Measurements from ENCODE around the gene WWC2. TPM values are rescaled to one million over a fixed set of nuclear protein-coding genes. Genes with fewer than 3 reads are reported as not detected.

The WWC2 gene
- total RNA-seq, 1 experiment from 2014 or later: 39.1 TPM

- no peak overlapping the region for H3K27ac ChIP-seq (ENCODE audit: low read depth, low read length)
- no TSS peak for BruUV-seq (replicated peaks)
- H3K9ac ChIP-seq (ENCODE audit: low read length): no peak overlapping the region
- H3K9me3 ChIP-seq (ENCODE audit: control insufficient read depth in 1 of 2, insufficient read depth in 1 of 2, low read depth in 1 of 2, low read length in 2 of 2): no peaks in the 10 kb centered on the region
- no peak overlapping the region for H3K4me2 ChIP-seq (ENCODE audit: low read length)
- TF ChIP-seq, protein P1, sequence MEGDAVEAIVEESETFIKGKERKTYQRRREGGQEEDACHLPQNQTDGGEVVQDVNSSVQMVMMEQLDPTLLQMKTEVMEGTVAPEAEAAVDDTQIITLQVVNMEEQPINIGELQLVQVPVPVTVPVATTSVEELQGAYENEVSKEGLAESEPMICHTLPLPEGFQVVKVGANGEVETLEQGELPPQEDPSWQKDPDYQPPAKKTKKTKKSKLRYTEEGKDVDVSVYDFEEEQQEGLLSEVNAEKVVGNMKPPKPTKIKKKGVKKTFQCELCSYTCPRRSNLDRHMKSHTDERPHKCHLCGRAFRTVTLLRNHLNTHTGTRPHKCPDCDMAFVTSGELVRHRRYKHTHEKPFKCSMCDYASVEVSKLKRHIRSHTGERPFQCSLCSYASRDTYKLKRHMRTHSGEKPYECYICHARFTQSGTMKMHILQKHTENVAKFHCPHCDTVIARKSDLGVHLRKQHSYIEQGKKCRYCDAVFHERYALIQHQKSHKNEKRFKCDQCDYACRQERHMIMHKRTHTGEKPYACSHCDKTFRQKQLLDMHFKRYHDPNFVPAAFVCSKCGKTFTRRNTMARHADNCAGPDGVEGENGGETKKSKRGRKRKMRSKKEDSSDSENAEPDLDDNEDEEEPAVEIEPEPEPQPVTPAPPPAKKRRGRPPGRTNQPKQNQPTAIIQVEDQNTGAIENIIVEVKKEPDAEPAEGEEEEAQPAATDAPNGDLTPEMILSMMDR (IDR thresholded peaks at IDR 0.05 in 2 of 3, conservative IDR thresholded peaks at IDR 0.05 in 1 of 3; ENCODE audit: borderline replicate concordance in 1 of 3, insufficient read depth in 1 of 3, low read depth in 2 of 3, low read length in 2 of 3): no peak
- TF ChIP-seq POLR2A (IDR thresholded peaks at IDR 0.05; ENCODE audit: borderline replicate concordance, extremely low read depth, insufficient read depth, insufficient read length): no peak
- no peak for TF ChIP-seq EGR1 (IDR thresholded peaks at IDR 0.05; ENCODE audit: low read depth)
- no peak for TF ChIP-seq FOSL1 (IDR thresholded peaks at IDR 0.05; ENCODE audit: low read depth)
- TF ChIP-seq EZH2phosphoT487 (IDR thresholded peaks at IDR 0.05; ENCODE audit: borderline replicate concordance): no peak
- no peak for TF ChIP-seq RAD21 (IDR thresholded peaks at IDR 0.05; ENCODE audit: low read depth)
- TF ChIP-seq YY1 (IDR thresholded peaks at IDR 0.05; ENCODE audit: extremely low read depth, insufficient replicate concordance, low read depth, low read length): no peak
- TF ChIP-seq SIN3A (IDR thresholded peaks at IDR 0.05; ENCODE audit: low read depth): no peak
- no peak for TF ChIP-seq CEBPB (IDR thresholded peaks at IDR 0.05; ENCODE audit: low read depth)
- TF ChIP-seq ZNF274 (IDR thresholded peaks at IDR 0.05; ENCODE audit: low read depth, low read length): no peak
- TF ChIP-seq TCF7L2 (IDR thresholded peaks at IDR 0.05; ENCODE audit: borderline replicate concordance, extremely low read depth, insufficient read depth, insufficient read length): no peak
- no peak for TF ChIP-seq POLR2AphosphoS5 (IDR thresholded peaks at IDR 0.05; ENCODE audit: low read depth, low read length)
- ATAC-seq: peak; percentile 25; the same call in 1 of the 2 replicates
- ChIA-PET CTCF (no interaction called here), RAD21 (ENCODE audit: low non-redundant PET in 1 of 2, low total read pairs in 2 of 2, uncharacterized antibody in 2 of 2, unreplicated experiment in 2 of 2) (no interaction called here), POLR2A (no interaction called here)
- peaks cover 75% of the 10 kb centered on the region for H3K79me2 ChIP-seq (ENCODE audit: insufficient read depth, low read length)
- no peak for DNase-seq (ENCODE audit: low read depth, low spot score)
- H3K4me3 ChIP-seq (replicated peaks in 1 of 2; ENCODE audit: low read depth in 1 of 2, low read length in 2 of 2): no peak overlapping the region
- H4K20me1 ChIP-seq (ENCODE audit: insufficient read depth): peaks cover 5% of the 10 kb centered on the region; the same call in 1 of the 2 replicates
- H3K4me1 ChIP-seq (ENCODE audit: control insufficient read depth in 1 of 2, insufficient read depth in 2 of 2, low read length in 2 of 2): peaks cover 6 to 8% of the 10 kb centered on the region in 2 experiments; a peak in 3 of 4 replicates
- H3K36me3 ChIP-seq (ENCODE audit: control insufficient read depth in 1 of 2, insufficient read depth in 2 of 2, low read length in 2 of 2): no peaks in the 10 kb centered on the region
- H3K9me2 ChIP-seq (ENCODE audit: insufficient read depth): no peaks in the 10 kb centered on the region
- H3K27me3 ChIP-seq (ENCODE audit: insufficient read depth, low read length): no peaks in the 10 kb centered on the region
- intact Hi-C loops (cut with micrococcal nuclease): no loop called here
- H2AFZ ChIP-seq (ENCODE audit: low read depth, low read length, poor library complexity, severe bottlenecking): no peak overlapping the region
These were observed 76.7 kb downstream of the WWC2 start for GRCh38 chr4:183175631-183176232.
